K562 (cell line): ENCODE measurements around the gene ZNF195. TPM values are rescaled to one million over a fixed set of nuclear protein-coding genes. Genes with fewer than 3 reads are reported as not detected.

Source experiments
- FOXM1 ChIP-seq, 2 experiments: fragments of 450-650 bp in 1 of 2; sonication (generic) in 1 of 2; formaldehyde crosslinking in 1 of 2; IDR thresholded peaks; 2 replicates each; pipeline versions ENCODE4 v1.6.1 to v1.9.0; 2017 to 2022; ENCODE audit warnings: low read depth in 2 of 2, mild to moderate bottlenecking in 2 of 2, missing genetic modification reagents in 1 of 2, moderate library complexity in 1 of 2
- HIVEP1 ChIP-seq: fragments of 250-450 bp; sonication (Bioruptor Pico); IDR thresholded peaks from 2 replicates; pipeline ENCODE4 v1.4.0; 2020; ENCODE audit warnings: mild to moderate bottlenecking
- MAFK ChIP-seq: IDR thresholded peaks from 2 replicates; pipeline ENCODE4 v1.6.1; 2011; ENCODE audit warnings: low read length, improper control_type of control experiment
- RBM39 ChIP-seq: fragments of 200-400 bp; formaldehyde crosslinking; optimal IDR thresholded peaks from 2 replicates; pipeline ENCODE3; 2018; ENCODE audit warnings: low read depth, low read length
- RFX1 ChIP-seq: fragments of 450-650 bp; IDR thresholded peaks from 2 replicates; pipeline ENCODE4 v1.6.1; 2016; ENCODE audit warnings: mild to moderate bottlenecking, moderate library complexity
- RUNX1 ChIP-seq: sonication (generic); IDR thresholded peaks from 2 replicates; pipeline ENCODE4 v1.6.1; 2016; ENCODE audit warnings: antibody characterized with exemption, low read depth
- SRSF3 ChIP-seq: fragments of 200-400 bp; formaldehyde crosslinking; IDR thresholded peaks from 2 replicates; pipeline ENCODE4 v1.6.1; 2016; ENCODE audit warnings: mild to moderate bottlenecking, low read length, moderate library complexity; ENCODE audit not compliant: insufficient read depth
- TSC22D4 ChIP-seq: fragments of 450-650 bp; IDR thresholded peaks from 2 replicates; pipeline ENCODE4 v1.6.1; 2016; ENCODE audit warnings: missing genetic modification characterization, missing biosample characterization, control low read depth
- ZNF212 ChIP-seq: fragments of 450-650 bp; formaldehyde crosslinking; IDR thresholded peaks from 2 replicates; pipeline ENCODE4 v1.4.0; 2020; ENCODE audit warnings: mild to moderate bottlenecking
- polyA plus RNA-seq, 8 experiments: library from polyadenylated mRNA; depleted of rRNA in 4 of 8; stranded (reverse) in 5 of 8; unstranded in 3 of 8; fragments of >200 nt; fragmentation: Nextera tagmentation in 2 of 8; fragmentation: Illumina TruSeq in 1 of 8; extraction: Ambion mirVana in 2 of 8; extraction: Trizol in 1 of 8; gene quantifications; 2 replicates each; pipeline versions ENCODE4 v1.2.1 to v1.2.3, GENCODE V29; 2011 to 2014; ENCODE audit warnings: inconsistent platforms in 1 of 8, missing spikeins in 1 of 8
- total RNA-seq, 7 experiments: library from RNA; depleted of rRNA in 6 of 7; stranded (reverse); fragments of >200 nt in 6 of 7; fragmentation: Illumina TruSeq in 2 of 7; extraction: Trizol in 2 of 7; gene quantifications; 2 replicates each; pipeline versions ENCODE4 v1.2.1 to v1.2.3, GENCODE V29; 2011 to 2021; ENCODE audit warnings: low replicate concordance in 1 of 7
- TF ChIP-seq, protein P1 (sequence below): fragments of 450-650 bp; formaldehyde crosslinking; IDR thresholded peaks from 2 replicates; pipeline ENCODE4 v1.4.0; 2022; ENCODE audit warnings: mild to moderate bottlenecking, moderate library complexity
- TF ChIP-seq, protein P2 (sequence below): sonication (generic); formaldehyde crosslinking; IDR thresholded peaks from 2 replicates; pipeline ENCODE4 v1.8.0; 2023; ENCODE audit warnings: mild to moderate bottlenecking, missing genetic modification reagents
- TF ChIP-seq, protein P3 (sequence below): fragments of 250-450 bp; sonication (Bioruptor Pico); IDR thresholded peaks from 2 replicates; pipeline ENCODE4 v1.5.0; 2021; ENCODE audit warnings: mild to moderate bottlenecking, borderline replicate concordance
- TF ChIP-seq, protein P4 (sequence below): fragments of 200-600 bp; sonication (generic); IDR thresholded peaks from one replicate; pipeline ENCODE4 v1.6.1; 2012; ENCODE audit warnings: mild to moderate bottlenecking, low read depth, low read length, inconsistent platforms

ZNF195 gene
- total and polyA plus RNA-seq, 9 of the 15 experiments (the other 6 are each of a cell fraction or from before 2014, with no cell fraction given): 42.1 to 75.5 (median 60.4) TPM

DNA sequence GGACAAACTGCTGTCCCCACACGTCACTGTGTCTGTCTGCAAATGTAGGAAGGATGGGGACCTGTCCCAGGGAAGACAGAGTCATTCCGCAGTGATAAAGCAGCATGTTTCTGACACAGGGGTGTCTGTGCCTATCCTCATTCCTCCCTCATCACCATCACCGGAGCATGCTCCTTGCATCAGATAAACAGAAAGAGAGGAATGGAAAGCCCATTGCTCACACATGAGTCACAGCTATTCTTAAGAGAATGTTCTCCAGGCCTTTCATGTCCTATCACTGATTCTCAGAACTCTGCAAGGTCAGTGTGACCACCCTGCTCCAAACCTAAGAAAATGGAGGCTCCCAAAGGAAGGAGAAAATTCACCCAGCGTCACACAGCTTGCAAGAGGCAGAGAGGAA, 38.9 kb downstream of the ZNF195 start (continued):
- TF ChIP-seq, protein P1, sequence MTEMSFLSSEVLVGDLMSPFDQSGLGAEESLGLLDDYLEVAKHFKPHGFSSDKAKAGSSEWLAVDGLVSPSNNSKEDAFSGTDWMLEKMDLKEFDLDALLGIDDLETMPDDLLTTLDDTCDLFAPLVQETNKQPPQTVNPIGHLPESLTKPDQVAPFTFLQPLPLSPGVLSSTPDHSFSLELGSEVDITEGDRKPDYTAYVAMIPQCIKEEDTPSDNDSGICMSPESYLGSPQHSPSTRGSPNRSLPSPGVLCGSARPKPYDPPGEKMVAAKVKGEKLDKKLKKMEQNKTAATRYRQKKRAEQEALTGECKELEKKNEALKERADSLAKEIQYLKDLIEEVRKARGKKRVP (CRISPR knock-in tag): no peak
- TF ChIP-seq SRSF3 (no peak), HIVEP1 (CRISPR knock-in tag) (no peak), FOXM1 (IDR thresholded peaks at IDR 0.05; ENCODE audit: low read depth) (no peak), FOXM1 (CRISPR knock-in tag; IDR thresholded peaks at IDR 0.05; ENCODE audit: low read depth) (no peak), ZNF212 (no peak), MAFK (no peak), RFX1 (no peak), RUNX1 (no peak), RBM39 (no peak), TSC22D4 (tag) (no peak)
- TF ChIP-seq, protein P2, sequence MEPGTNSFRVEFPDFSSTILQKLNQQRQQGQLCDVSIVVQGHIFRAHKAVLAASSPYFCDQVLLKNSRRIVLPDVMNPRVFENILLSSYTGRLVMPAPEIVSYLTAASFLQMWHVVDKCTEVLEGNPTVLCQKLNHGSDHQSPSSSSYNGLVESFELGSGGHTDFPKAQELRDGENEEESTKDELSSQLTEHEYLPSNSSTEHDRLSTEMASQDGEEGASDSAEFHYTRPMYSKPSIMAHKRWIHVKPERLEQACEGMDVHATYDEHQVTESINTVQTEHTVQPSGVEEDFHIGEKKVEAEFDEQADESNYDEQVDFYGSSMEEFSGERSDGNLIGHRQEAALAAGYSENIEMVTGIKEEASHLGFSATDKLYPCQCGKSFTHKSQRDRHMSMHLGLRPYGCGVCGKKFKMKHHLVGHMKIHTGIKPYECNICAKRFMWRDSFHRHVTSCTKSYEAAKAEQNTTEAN (CRISPR knock-in tag): no peak
- TF ChIP-seq, protein P3, sequence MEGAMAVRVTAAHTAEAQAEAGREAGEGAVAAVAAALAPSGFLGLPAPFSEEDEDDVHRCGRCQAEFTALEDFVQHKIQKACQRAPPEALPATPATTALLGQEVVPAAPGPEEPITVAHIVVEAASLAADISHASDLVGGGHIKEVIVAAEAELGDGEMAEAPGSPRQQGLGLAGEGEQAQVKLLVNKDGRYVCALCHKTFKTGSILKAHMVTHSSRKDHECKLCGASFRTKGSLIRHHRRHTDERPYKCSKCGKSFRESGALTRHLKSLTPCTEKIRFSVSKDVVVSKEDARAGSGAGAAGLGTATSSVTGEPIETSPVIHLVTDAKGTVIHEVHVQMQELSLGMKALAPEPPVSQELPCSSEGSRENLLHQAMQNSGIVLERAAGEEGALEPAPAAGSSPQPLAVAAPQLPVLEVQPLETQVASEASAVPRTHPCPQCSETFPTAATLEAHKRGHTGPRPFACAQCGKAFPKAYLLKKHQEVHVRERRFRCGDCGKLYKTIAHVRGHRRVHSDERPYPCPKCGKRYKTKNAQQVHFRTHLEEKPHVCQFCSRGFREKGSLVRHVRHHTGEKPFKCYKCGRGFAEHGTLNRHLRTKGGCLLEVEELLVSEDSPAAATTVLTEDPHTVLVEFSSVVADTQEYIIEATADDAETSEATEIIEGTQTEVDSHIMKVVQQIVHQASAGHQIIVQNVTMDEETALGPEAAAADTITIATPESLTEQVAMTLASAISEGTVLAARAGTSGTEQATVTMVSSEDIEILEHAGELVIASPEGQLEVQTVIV (CRISPR knock-in tag): no peak
- TF ChIP-seq, protein P4, sequence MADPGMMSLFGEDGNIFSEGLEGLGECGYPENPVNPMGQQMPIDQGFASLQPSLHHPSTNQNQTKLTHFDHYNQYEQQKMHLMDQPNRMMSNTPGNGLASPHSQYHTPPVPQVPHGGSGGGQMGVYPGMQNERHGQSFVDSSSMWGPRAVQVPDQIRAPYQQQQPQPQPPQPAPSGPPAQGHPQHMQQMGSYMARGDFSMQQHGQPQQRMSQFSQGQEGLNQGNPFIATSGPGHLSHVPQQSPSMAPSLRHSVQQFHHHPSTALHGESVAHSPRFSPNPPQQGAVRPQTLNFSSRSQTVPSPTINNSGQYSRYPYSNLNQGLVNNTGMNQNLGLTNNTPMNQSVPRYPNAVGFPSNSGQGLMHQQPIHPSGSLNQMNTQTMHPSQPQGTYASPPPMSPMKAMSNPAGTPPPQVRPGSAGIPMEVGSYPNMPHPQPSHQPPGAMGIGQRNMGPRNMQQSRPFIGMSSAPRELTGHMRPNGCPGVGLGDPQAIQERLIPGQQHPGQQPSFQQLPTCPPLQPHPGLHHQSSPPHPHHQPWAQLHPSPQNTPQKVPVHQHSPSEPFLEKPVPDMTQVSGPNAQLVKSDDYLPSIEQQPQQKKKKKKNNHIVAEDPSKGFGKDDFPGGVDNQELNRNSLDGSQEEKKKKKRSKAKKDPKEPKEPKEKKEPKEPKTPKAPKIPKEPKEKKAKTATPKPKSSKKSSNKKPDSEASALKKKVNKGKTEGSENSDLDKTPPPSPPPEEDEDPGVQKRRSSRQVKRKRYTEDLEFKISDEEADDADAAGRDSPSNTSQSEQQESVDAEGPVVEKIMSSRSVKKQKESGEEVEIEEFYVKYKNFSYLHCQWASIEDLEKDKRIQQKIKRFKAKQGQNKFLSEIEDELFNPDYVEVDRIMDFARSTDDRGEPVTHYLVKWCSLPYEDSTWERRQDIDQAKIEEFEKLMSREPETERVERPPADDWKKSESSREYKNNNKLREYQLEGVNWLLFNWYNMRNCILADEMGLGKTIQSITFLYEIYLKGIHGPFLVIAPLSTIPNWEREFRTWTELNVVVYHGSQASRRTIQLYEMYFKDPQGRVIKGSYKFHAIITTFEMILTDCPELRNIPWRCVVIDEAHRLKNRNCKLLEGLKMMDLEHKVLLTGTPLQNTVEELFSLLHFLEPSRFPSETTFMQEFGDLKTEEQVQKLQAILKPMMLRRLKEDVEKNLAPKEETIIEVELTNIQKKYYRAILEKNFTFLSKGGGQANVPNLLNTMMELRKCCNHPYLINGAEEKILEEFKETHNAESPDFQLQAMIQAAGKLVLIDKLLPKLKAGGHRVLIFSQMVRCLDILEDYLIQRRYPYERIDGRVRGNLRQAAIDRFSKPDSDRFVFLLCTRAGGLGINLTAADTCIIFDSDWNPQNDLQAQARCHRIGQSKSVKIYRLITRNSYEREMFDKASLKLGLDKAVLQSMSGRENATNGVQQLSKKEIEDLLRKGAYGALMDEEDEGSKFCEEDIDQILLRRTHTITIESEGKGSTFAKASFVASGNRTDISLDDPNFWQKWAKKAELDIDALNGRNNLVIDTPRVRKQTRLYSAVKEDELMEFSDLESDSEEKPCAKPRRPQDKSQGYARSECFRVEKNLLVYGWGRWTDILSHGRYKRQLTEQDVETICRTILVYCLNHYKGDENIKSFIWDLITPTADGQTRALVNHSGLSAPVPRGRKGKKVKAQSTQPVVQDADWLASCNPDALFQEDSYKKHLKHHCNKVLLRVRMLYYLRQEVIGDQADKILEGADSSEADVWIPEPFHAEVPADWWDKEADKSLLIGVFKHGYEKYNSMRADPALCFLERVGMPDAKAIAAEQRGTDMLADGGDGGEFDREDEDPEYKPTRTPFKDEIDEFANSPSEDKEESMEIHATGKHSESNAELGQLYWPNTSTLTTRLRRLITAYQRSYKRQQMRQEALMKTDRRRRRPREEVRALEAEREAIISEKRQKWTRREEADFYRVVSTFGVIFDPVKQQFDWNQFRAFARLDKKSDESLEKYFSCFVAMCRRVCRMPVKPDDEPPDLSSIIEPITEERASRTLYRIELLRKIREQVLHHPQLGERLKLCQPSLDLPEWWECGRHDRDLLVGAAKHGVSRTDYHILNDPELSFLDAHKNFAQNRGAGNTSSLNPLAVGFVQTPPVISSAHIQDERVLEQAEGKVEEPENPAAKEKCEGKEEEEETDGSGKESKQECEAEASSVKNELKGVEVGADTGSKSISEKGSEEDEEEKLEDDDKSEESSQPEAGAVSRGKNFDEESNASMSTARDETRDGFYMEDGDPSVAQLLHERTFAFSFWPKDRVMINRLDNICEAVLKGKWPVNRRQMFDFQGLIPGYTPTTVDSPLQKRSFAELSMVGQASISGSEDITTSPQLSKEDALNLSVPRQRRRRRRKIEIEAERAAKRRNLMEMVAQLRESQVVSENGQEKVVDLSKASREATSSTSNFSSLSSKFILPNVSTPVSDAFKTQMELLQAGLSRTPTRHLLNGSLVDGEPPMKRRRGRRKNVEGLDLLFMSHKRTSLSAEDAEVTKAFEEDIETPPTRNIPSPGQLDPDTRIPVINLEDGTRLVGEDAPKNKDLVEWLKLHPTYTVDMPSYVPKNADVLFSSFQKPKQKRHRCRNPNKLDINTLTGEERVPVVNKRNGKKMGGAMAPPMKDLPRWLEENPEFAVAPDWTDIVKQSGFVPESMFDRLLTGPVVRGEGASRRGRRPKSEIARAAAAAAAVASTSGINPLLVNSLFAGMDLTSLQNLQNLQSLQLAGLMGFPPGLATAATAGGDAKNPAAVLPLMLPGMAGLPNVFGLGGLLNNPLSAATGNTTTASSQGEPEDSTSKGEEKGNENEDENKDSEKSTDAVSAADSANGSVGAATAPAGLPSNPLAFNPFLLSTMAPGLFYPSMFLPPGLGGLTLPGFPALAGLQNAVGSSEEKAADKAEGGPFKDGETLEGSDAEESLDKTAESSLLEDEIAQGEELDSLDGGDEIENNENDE: no peak
